GM12875 (cell line): ENCODE results near the gene AKIRIN2.
"Not testable (repeated sequence)": the region's sequence is repeated elsewhere in the genome, so short reads cannot be mapped to it uniquely, and the experiment has no call there.

Source experiments
- H3K4me3 ChIP-seq: one replicate; pipeline ENCODE4 v1.5.1; 2011; ENCODE audit warnings: low read depth, low read length, control low read depth
- CTCF ChIP-seq: IDR thresholded peaks from 2 replicates; pipeline ENCODE4 v1.5.1; 2011; ENCODE audit warnings: low read depth, mild to moderate bottlenecking, control low read depth, inconsistent platforms, low read length, moderate library complexity, borderline replicate concordance; ENCODE audit not compliant: insufficient read depth

The AKIRIN2 gene

GRCh38 chr6:87701344-87701675 is 723 bp downstream of the AKIRIN2 start:
- TF ChIP-seq CTCF = no peak
- peak overlapping the region; percentile 90 for H3K4me3 ChIP-seq

GRCh38 chr6:87700397-87701343 is 1.4 kb downstream of the AKIRIN2 start:
- peak overlapping the region; percentile 90 for H3K4me3 ChIP-seq
- TF ChIP-seq CTCF = no peak

GRCh38 chr6:87699576-87699975 is 2.5 kb downstream of the AKIRIN2 start:
- H3K4me3 ChIP-seq = peak overlapping the region; percentile 90

GRCh38 chr6:87698547-87699006 is 3.5 kb downstream of the AKIRIN2 start:
- TF ChIP-seq CTCF = no peak
- H3K4me3 ChIP-seq = peak overlapping the region; percentile 22

More at GRCh38 chr6:87699576-87699975, 2.5 kb downstream of the AKIRIN2 start:
- no peak for TF ChIP-seq CTCF

- H3K4me3 ChIP-seq = peak overlapping the region; percentile 22
These were observed 4.2 kb downstream of the AKIRIN2 start for GRCh38 chr6:87697581-87698546.

GRCh38 chr6:87696817-87697216 is 5.2 kb downstream of the AKIRIN2 start:
- H3K4me3 ChIP-seq = not testable (repeated sequence)

More at GRCh38 chr6:87697581-87698546, 4.2 kb downstream of the AKIRIN2 start:
- TF ChIP-seq CTCF = no peak

- no peak overlapping the region for H3K4me3 ChIP-seq
- no peak for TF ChIP-seq CTCF
These were observed 9.9 kb downstream of the AKIRIN2 start for GRCh38 chr6:87692086-87692485.
